HEK293 (cell line): Measurements from ENCODE around the gene LMOD3.

Source experiments
- CTCF ChIA-PET: fragments of 350-600 bp; formaldehyde crosslinking; extraction: SDS; loops from one replicate; lab custom pipeline; 2021; ENCODE audit warnings: antibody characterized with exemption; lab: Yijun Ruan, JAX
- POLR2A ChIA-PET: fragments of 300-600 bp; formaldehyde crosslinking; extraction: SDS; loops from one replicate; lab custom pipeline; 2020; ENCODE audit warnings: antibody characterized with exemption, inconsistent platforms; lab: Yijun Ruan, JAX
- H3K27ac ChIP-seq: fragments of 200-500 bp; sonication (Bioruptor generic); 2 replicates; pipeline ENCODE4 v1.5.1; 2014; ENCODE audit warnings: low read depth, low read length, control low read depth, inconsistent platforms; ENCODE audit errors: extremely low read depth
- H3K36me3 ChIP-seq, 2 experiments: fragments of 200-500 bp in 1 of 2; sonication (Bioruptor generic) in 1 of 2; 1 replicate in 1 of 2; 2 replicates in 1 of 2; pipeline ENCODE4 v1.5.1; 2014 to 2017; ENCODE audit warnings: inconsistent platforms in 2 of 2, low read length in 2 of 2; ENCODE audit not compliant: control insufficient read depth in 2 of 2, insufficient read depth in 1 of 2
- H3K4me1 ChIP-seq: fragments of 200-500 bp; sonication (Bioruptor generic); 2 replicates; pipeline ENCODE4 v1.5.1; 2014; ENCODE audit warnings: mild to moderate bottlenecking, low read length, inconsistent platforms; ENCODE audit not compliant: control insufficient read depth, insufficient read depth
- H3K4me3 ChIP-seq: 2 replicates; pipeline ENCODE4 v1.5.1; 2011; ENCODE audit warnings: low read depth, mild to moderate bottlenecking, control low read depth, low read length, moderate library complexity
- H3K9me3 ChIP-seq: fragments of 200-500 bp; sonication (Bioruptor generic); 2 replicates; pipeline ENCODE4 v1.5.1; 2014; ENCODE audit warnings: low read depth, low read length, inconsistent platforms; ENCODE audit not compliant: control insufficient read depth, insufficient read depth
- OSR2 ChIP-seq: fragments of 450-650 bp; formaldehyde crosslinking; IDR thresholded peaks from 2 replicates; pipeline ENCODE4 v1.5.1; 2016; ENCODE audit warnings: missing biosample characterization, missing genetic modification characterization
- PRDM2 ChIP-seq: fragments of 450-650 bp; formaldehyde crosslinking; IDR thresholded peaks from 2 replicates; pipeline ENCODE4 v1.5.1; 2016; ENCODE audit warnings: missing biosample characterization, missing genetic modification characterization, borderline replicate concordance
- PRDM6 ChIP-seq: fragments of 450-650 bp; formaldehyde crosslinking; IDR thresholded peaks from 2 replicates; pipeline ENCODE4 v1.5.1; 2017; ENCODE audit warnings: missing biosample characterization, missing genetic modification characterization
- SP2 ChIP-seq: fragments of 450-650 bp; formaldehyde crosslinking; IDR thresholded peaks from 2 replicates; pipeline ENCODE4 v1.5.1; 2016; ENCODE audit warnings: missing biosample characterization, missing genetic modification characterization
- SP7 ChIP-seq: fragments of 450-650 bp; formaldehyde crosslinking; IDR thresholded peaks from 2 replicates; pipeline ENCODE4 v1.5.1; 2016; ENCODE audit warnings: missing biosample characterization, missing genetic modification characterization
- TSHZ1 ChIP-seq: fragments of 450-650 bp; formaldehyde crosslinking; IDR thresholded peaks from 2 replicates; pipeline ENCODE4 v1.5.1; 2016; ENCODE audit warnings: missing biosample characterization, missing genetic modification characterization, borderline replicate concordance
- ZBTB17 ChIP-seq: fragments of 450-650 bp; formaldehyde crosslinking; IDR thresholded peaks from 2 replicates; pipeline ENCODE4 v1.5.1; 2016; ENCODE audit warnings: missing biosample characterization, missing genetic modification characterization
- ZBTB20 ChIP-seq: fragments of 450-650 bp; formaldehyde crosslinking; IDR thresholded peaks from 2 replicates; pipeline ENCODE4 v1.5.1; 2016; ENCODE audit warnings: missing biosample characterization, missing genetic modification characterization
- ZBTB21 ChIP-seq: fragments of 450-650 bp; formaldehyde crosslinking; IDR thresholded peaks from 2 replicates; pipeline ENCODE4 v1.5.1; 2017; ENCODE audit warnings: missing biosample characterization, missing genetic modification characterization
- ZFP3 ChIP-seq: fragments of 450-650 bp; formaldehyde crosslinking; IDR thresholded peaks from 2 replicates; pipeline ENCODE4 v1.5.1; 2016; ENCODE audit warnings: low read depth, missing biosample characterization, missing genetic modification characterization
- ZNF10 ChIP-seq: fragments of 450-650 bp; formaldehyde crosslinking; IDR thresholded peaks from 2 replicates; pipeline ENCODE4 v1.5.1; 2017; ENCODE audit warnings: missing biosample characterization, missing genetic modification characterization
- ZNF18 ChIP-seq: fragments of 450-650 bp; formaldehyde crosslinking; IDR thresholded peaks from 2 replicates; pipeline ENCODE4 v1.5.1; 2016; ENCODE audit warnings: missing biosample characterization, missing genetic modification characterization
- ZNF23 ChIP-seq: fragments of 450-650 bp; formaldehyde crosslinking; IDR thresholded peaks from 2 replicates; pipeline ENCODE4 v1.5.1; 2016; ENCODE audit warnings: missing biosample characterization, missing genetic modification characterization, borderline replicate concordance
- ZNF24 ChIP-seq: fragments of 450-650 bp; formaldehyde crosslinking; IDR thresholded peaks from 2 replicates; pipeline ENCODE4 v1.5.1; 2016; ENCODE audit warnings: missing biosample characterization, missing genetic modification characterization
- ZNF449 ChIP-seq: fragments of 450-650 bp; formaldehyde crosslinking; IDR thresholded peaks from 2 replicates; pipeline ENCODE4 v1.5.1; 2017; ENCODE audit warnings: missing biosample characterization, mild to moderate bottlenecking, missing genetic modification characterization, moderate library complexity
- ZNF623 ChIP-seq: fragments of 450-650 bp; formaldehyde crosslinking; IDR thresholded peaks from 2 replicates; pipeline ENCODE4 v1.5.1; 2016; ENCODE audit warnings: missing biosample characterization, missing genetic modification characterization
- ZNF843 ChIP-seq: fragments of 450-650 bp; formaldehyde crosslinking; IDR thresholded peaks from 2 replicates; pipeline ENCODE4 v1.5.1; 2016; ENCODE audit warnings: missing biosample characterization, missing genetic modification characterization
- ZSCAN16 ChIP-seq: fragments of 450-650 bp; formaldehyde crosslinking; IDR thresholded peaks from 2 replicates; pipeline ENCODE4 v1.5.1; 2016; ENCODE audit warnings: missing biosample characterization, missing genetic modification characterization
- ZSCAN5A ChIP-seq: fragments of 450-650 bp; formaldehyde crosslinking; IDR thresholded peaks from 2 replicates; pipeline ENCODE4 v1.5.1; 2016; ENCODE audit warnings: missing biosample characterization, missing genetic modification characterization

Gene LMOD3

GRCh38 chr3:69084326-69085167 lies 37.8 kb downstream of the LMOD3 start, which contains the start of gene ARL6IP5 (continued):
- TF ChIP-seq PRDM2 (tag by site-specific recombination) (no peak), ZNF23 (tag by site-specific recombination) (no peak), ZFP3 (tag by site-specific recombination) (no peak), ZSCAN5A (tag by site-specific recombination) (no peak), ZBTB21 (tag by site-specific recombination) (no peak), ZNF10 (no peak), ZNF623 (tag by site-specific recombination) (no peak)

GRCh38 chr3:69082805-69083204 lies 39.6 kb downstream of the LMOD3 start:
- H3K4me3 ChIP-seq = no peak overlapping the region
- peaks cover 7% of the 10 kb centered on the region for H3K4me1 ChIP-seq
- no peaks in the 10 kb centered on the region for H3K9me3 ChIP-seq
- POLR2A ChIA-PET = interaction anchor here (0.7 kb wide), 1 partner anchor 69 kb away, joined by 3 read pairs; the partner anchor contains the start of gene EOGT
- H3K27ac ChIP-seq = no peak overlapping the region
- no peaks in the 10 kb centered on the region for H3K36me3 ChIP-seq
- CTCF ChIA-PET = no interaction called here
- peak; percentile 77 for TF ChIP-seq SP7 (tag by site-specific recombination)
- peak; percentile 79 for TF ChIP-seq ZNF18 (tag by site-specific recombination)
- TF ChIP-seq ZSCAN16 = peak; percentile 78; the same call in 1 of the 2 replicates
- peak; percentile 62 for TF ChIP-seq PRDM6
- TF ChIP-seq ZBTB20 (tag by site-specific recombination) = peak; percentile 44; the same call in 1 of the 2 replicates
- TF ChIP-seq ZNF449 (tag by site-specific recombination) = no peak
- TF ChIP-seq ZBTB17 (tag by site-specific recombination) = no peak
- no peak for TF ChIP-seq TSHZ1 (tag by site-specific recombination)
- peak; percentile 40 for TF ChIP-seq OSR2 (tag by site-specific recombination)
- TF ChIP-seq ZNF843 (tag by site-specific recombination) = 0 out of 2 replicates have a peak, but pooled peaks have one; percentile 30
- 0 out of 2 replicates have a peak, but pooled peaks have one; percentile 28 for TF ChIP-seq ZNF24
- peak; percentile 30; the same call in 1 of the 2 replicates for TF ChIP-seq SP2 (tag by site-specific recombination)
